MM.1S (cell line): ENCODE results near the gene PTPRC.

Experiments used
- DNase-seq: peaks from one replicate; pipeline ENCODE4 v3.0.0-alpha.2; 2015
- H2AFZ ChIP-seq: fragments of 300-600 bp; sonication (generic); 2 replicates; pipeline ENCODE4 v1.6.0; 2016; ENCODE audit warnings: antibody characterized with exemption, low read length
- H3F3A ChIP-seq: fragments of 300-600 bp; sonication (generic); 2 replicates; pipeline ENCODE4 v1.6.1; 2016; ENCODE audit warnings: mild to moderate bottlenecking, antibody characterized with exemption, low read length, moderate library complexity, mixed read lengths; ENCODE audit not compliant: insufficient read depth
- H3K27ac ChIP-seq: fragments of 300-600 bp; sonication (generic); 2 replicates; pipeline ENCODE4 v1.5.1; 2016; ENCODE audit warnings: mild to moderate bottlenecking, low read length
- H3K27me3 ChIP-seq: fragments of 300-600 bp; sonication (generic); replicated peaks from 2 replicates; pipeline ENCODE4 v1.6.0; 2016; ENCODE audit warnings: low read length; ENCODE audit not compliant: insufficient read depth
- H3K36me3 ChIP-seq: fragments of 300-600 bp; sonication (generic); replicated peaks from 2 replicates; pipeline ENCODE4 v1.6.1; 2016; ENCODE audit warnings: mild to moderate bottlenecking, low read length, mixed read lengths; ENCODE audit not compliant: insufficient read depth
- H3K4me1 ChIP-seq: fragments of 300-600 bp; sonication (generic); 2 replicates; pipeline ENCODE4 v1.6.1; 2016; ENCODE audit warnings: low read length, mixed read lengths
- H3K4me2 ChIP-seq: fragments of 300-600 bp; sonication (generic); 2 replicates; pipeline ENCODE4 v1.6.0; 2016; ENCODE audit warnings: low read depth, low read length
- H3K4me3 ChIP-seq: fragments of 300-600 bp; sonication (generic); 2 replicates; pipeline ENCODE4 v1.5.1; 2016; ENCODE audit warnings: low read length, mixed read lengths
- H3K79me2 ChIP-seq: fragments of 300-600 bp; sonication (generic); 2 replicates; pipeline ENCODE4 v1.6.1; 2016; ENCODE audit warnings: mixed run types, low read length, mixed read lengths
- H3K9ac ChIP-seq: fragments of 300-600 bp; sonication (generic); 2 replicates; pipeline ENCODE4 v1.6.1; 2016; ENCODE audit warnings: low read length, mixed read lengths
- H3K9me2 ChIP-seq: fragments of 300-600 bp; sonication (generic); replicated peaks from 2 replicates; pipeline ENCODE4 v1.6.1; 2016; ENCODE audit warnings: mild to moderate bottlenecking, low read length, mixed read lengths; ENCODE audit not compliant: insufficient read depth
- H3K9me3 ChIP-seq: fragments of 300-600 bp; sonication (generic); replicated peaks from 2 replicates; pipeline ENCODE4 v1.6.1; 2016; ENCODE audit warnings: mild to moderate bottlenecking, low read length, mixed read lengths; ENCODE audit not compliant: insufficient read depth
- H4K20me1 ChIP-seq: fragments of 300-600 bp; sonication (generic); 2 replicates; pipeline ENCODE4 v1.6.1; 2016; ENCODE audit warnings: mild to moderate bottlenecking, low read length, moderate library complexity, mixed read lengths; ENCODE audit not compliant: insufficient read depth
- EZH2 ChIP-seq: fragments of 300-600 bp; sonication (generic); optimal IDR thresholded peaks from 2 replicates; pipeline ENCODE3; 2017; ENCODE audit warnings: low read depth, mild to moderate bottlenecking, antibody characterized with exemption, low read length, mixed read lengths
- EZH2phosphoT487 ChIP-seq: fragments of 300-600 bp; sonication (generic); IDR thresholded peaks from 2 replicates; pipeline ENCODE4 v1.6.1; 2018; ENCODE audit warnings: antibody characterized with exemption, low read length
- TF ChIP-seq, protein P1 (sequence below): fragments of 300-600 bp; sonication (generic); IDR thresholded peaks from 2 replicates; pipeline ENCODE4 v1.5.1; 2016; ENCODE audit warnings: antibody characterized with exemption, low read length, mixed read lengths

Gene PTPRC

GRCh38 chr1:198806861-198807260 is 168.0 kb downstream of the PTPRC start:
- H3K4me1 ChIP-seq, result no peaks in the 10 kb centered on the region
- no peaks in the 10 kb centered on the region for H4K20me1 ChIP-seq
- H3K27ac ChIP-seq, result no peak overlapping the region
- H3K36me3 ChIP-seq, result no peaks in the 10 kb centered on the region
- no peaks in the 10 kb centered on the region for H3K9me2 ChIP-seq
- DNase-seq, result no peak
- no peaks in the 10 kb centered on the region for H3F3A ChIP-seq
- TF ChIP-seq EZH2, result no peak
- TF ChIP-seq, protein P1, sequence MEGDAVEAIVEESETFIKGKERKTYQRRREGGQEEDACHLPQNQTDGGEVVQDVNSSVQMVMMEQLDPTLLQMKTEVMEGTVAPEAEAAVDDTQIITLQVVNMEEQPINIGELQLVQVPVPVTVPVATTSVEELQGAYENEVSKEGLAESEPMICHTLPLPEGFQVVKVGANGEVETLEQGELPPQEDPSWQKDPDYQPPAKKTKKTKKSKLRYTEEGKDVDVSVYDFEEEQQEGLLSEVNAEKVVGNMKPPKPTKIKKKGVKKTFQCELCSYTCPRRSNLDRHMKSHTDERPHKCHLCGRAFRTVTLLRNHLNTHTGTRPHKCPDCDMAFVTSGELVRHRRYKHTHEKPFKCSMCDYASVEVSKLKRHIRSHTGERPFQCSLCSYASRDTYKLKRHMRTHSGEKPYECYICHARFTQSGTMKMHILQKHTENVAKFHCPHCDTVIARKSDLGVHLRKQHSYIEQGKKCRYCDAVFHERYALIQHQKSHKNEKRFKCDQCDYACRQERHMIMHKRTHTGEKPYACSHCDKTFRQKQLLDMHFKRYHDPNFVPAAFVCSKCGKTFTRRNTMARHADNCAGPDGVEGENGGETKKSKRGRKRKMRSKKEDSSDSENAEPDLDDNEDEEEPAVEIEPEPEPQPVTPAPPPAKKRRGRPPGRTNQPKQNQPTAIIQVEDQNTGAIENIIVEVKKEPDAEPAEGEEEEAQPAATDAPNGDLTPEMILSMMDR, result no peak
- TF ChIP-seq EZH2phosphoT487, result no peak
- H3K9ac ChIP-seq, result no peak overlapping the region
- H3K27me3 ChIP-seq, result no peaks in the 10 kb centered on the region
- no peaks in the 10 kb centered on the region for H3K9me3 ChIP-seq
- H3K79me2 ChIP-seq, result no peaks in the 10 kb centered on the region
- no peak overlapping the region for H2AFZ ChIP-seq
- no peak overlapping the region for H3K4me3 ChIP-seq
- no peak overlapping the region for H3K4me2 ChIP-seq
